Stimulated activated CD4-positive, alpha-beta T cell treated with anti-CD3 and anti-CD28 coated beads, Interleukin-1b, Interleukin-23, amount 100 ng/mL, for 4 hours (primary cell): ENCODE measurements around the gene UQCRC1.
"Not testable (repeated sequence)": the region's sequence is repeated elsewhere in the genome, so short reads cannot be mapped to it uniquely, and the experiment has no call there.

Experiments
- DNase-seq, 2 donors: peaks; one replicate each; pipeline ENCODE4 v3.0.0-alpha.2; 2020; ENCODE audit warnings: low read depth in 2 of 2

The UQCRC1 gene

GRCh38 chr3:48555231-48555948 is 54.1 kb downstream of the UQCRC1 start:
- no peak for DNase-seq

GRCh38 chr3:48553886-48554845 is 55.3 kb downstream of the UQCRC1 start:
- no peak for DNase-seq

GRCh38 chr3:48553361-48553760 is 56.1 kb downstream of the UQCRC1 start:
- DNase-seq: no peak

- DNase-seq: no peak
Measured at GRCh38 chr3:48552111-48552951, 57.1 kb downstream of the UQCRC1 start.

- not testable (repeated sequence) for DNase-seq
Measured at GRCh38 chr3:48551651-48552050, 57.8 kb downstream of the UQCRC1 start.
